Stimulated activated CD4-positive, alpha-beta T cell treated with anti-CD3 and anti-CD28 coated beads, Interleukin-1b, Interleukin-23, amount 100 ng/mL, for 24 hours (primary cell): ENCODE measurements around the gene APBB1IP.
"Not testable (repeated sequence)": the region's sequence is repeated elsewhere in the genome, so short reads cannot be mapped to it uniquely, and the experiment has no call there.

ENCODE experiments used
- DNase-seq, 4 experiments: peaks; one replicate each; pipeline ENCODE4 v3.0.0-alpha.2; 2020; ENCODE audit warnings: low read depth in 4 of 4, low spot score in 1 of 4

The APBB1IP gene

GRCh38 chr10:26504429-26504828 lies 66.3 kb downstream of the APBB1IP start:
- DNase-seq = not testable (repeated sequence)

GRCh38 chr10:26505491-26505890 lies 67.3 kb downstream of the APBB1IP start:
- no peak for DNase-seq

- no peak for DNase-seq
Observed at GRCh38 chr10:26506736-26507135, 68.6 kb downstream of the APBB1IP start.

- no peak for DNase-seq
Observed at GRCh38 chr10:26507441-26507840, 69.3 kb downstream of the APBB1IP start.

- DNase-seq = no peak
Observed at GRCh38 chr10:26508016-26508415, 69.9 kb downstream of the APBB1IP start.

GRCh38 chr10:26509307-26509706 lies 71.2 kb downstream of the APBB1IP start:
- DNase-seq = no peak

GRCh38 chr10:26513101-26513500 lies 75.0 kb downstream of the APBB1IP start:
- no peak for DNase-seq

- no peak for DNase-seq
Observed at GRCh38 chr10:26516540-26517101, 78.5 kb downstream of the APBB1IP start.

GRCh38 chr10:26517141-26517867 lies 79.2 kb downstream of the APBB1IP start:
- DNase-seq = no peak

- no peak for DNase-seq
Observed at GRCh38 chr10:26519803-26520202, 81.7 kb downstream of the APBB1IP start.

- no peak for DNase-seq
Observed at GRCh38 chr10:26520575-26520974, 82.4 kb downstream of the APBB1IP start.

- no peak for DNase-seq
Observed at GRCh38 chr10:26524161-26524896, 86.2 kb downstream of the APBB1IP start.

GRCh38 chr10:26525586-26525985 lies 87.4 kb downstream of the APBB1IP start:
- no peak for DNase-seq

GRCh38 chr10:26527018-26527417 lies 88.9 kb downstream of the APBB1IP start:
- DNase-seq = no peak

GRCh38 chr10:26528048-26528447 lies 89.9 kb downstream of the APBB1IP start:
- DNase-seq = no peak

GRCh38 chr10:26528715-26529393 lies 90.7 kb downstream of the APBB1IP start:
- DNase-seq = no peak

- no peak for DNase-seq
Observed at GRCh38 chr10:26534384-26534783, 96.2 kb downstream of the APBB1IP start.

- DNase-seq = no peak
Observed at GRCh38 chr10:26540601-26541000, 102.5 kb downstream of the APBB1IP start.

GRCh38 chr10:26543567-26544306 lies 105.6 kb downstream of the APBB1IP start:
- no peak for DNase-seq

- no peak for DNase-seq
Observed at GRCh38 chr10:26544932-26545331, 106.8 kb downstream of the APBB1IP start.
